ENCODE results near the gene CD7. TPM values are rescaled to one million over a fixed set of nuclear protein-coding genes. Genes with fewer than 3 reads are reported as not detected.
A peak's percentile ranks its signal among the peaks of the same experiment; 100 is the strongest.

CD7 gene
- total RNA-seq, 1 experiment from 2014 or later = not detected

DNA sequence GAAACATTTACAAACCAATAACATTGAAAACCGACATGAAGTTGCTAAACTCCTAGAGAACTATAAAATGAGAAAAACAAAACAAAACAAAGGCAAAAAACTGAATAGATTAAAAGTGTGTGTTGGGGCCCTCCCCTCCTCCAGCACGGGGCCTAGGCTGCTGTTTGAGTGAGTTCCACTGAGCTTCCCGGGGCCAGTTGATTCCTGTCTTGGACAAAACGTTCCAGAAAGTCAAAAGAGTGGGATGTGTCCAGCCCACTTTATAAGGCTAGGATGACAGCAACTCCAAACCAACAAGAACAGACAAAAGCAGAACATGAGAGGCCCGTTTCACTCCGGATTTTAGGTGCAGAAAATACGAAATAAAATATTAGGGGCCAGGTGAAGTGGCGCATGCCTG is 32.3 kb downstream of the CD7 start:
- ChIA-PET POLR2A (ENCODE audit: low non-redundant PET) (interaction anchor here (0.7 kb wide), 1 partner anchor 46 kb away, joined by 3 read pairs; no protein-coding TSS in a partner anchor), CTCF (no interaction called here)
- Histone ChIP-seq H3K27ac (ENCODE audit: low read depth, low read length, poor library complexity, severe bottlenecking) (no peak overlapping the region), H3K36me3 (ENCODE audit: insufficient read depth, low read length, poor library complexity, severe bottlenecking) (no peaks in the 10 kb centered on the region), H3K4me1 (ENCODE audit: insufficient read depth, low read length, poor library complexity, severe bottlenecking) (peaks cover 9% of the 10 kb centered on the region), H3K9me3 (ENCODE audit: low read depth, low read length, poor library complexity, severe bottlenecking) (no peaks in the 10 kb centered on the region), H3K4me3 (ENCODE audit: low read depth, low read length, poor library complexity, severe bottlenecking) (no peak overlapping the region), H3K27me3 (replicated peaks; ENCODE audit: insufficient read depth, low read depth, low read length, poor library complexity) (no peaks in the 10 kb centered on the region)
- no peak for TF ChIP-seq EZH2 (IDR thresholded peaks at IDR 0.05; ENCODE audit: borderline replicate concordance, low read depth, low read length, poor library complexity, severe bottlenecking)
- TF ChIP-seq, protein P1, sequence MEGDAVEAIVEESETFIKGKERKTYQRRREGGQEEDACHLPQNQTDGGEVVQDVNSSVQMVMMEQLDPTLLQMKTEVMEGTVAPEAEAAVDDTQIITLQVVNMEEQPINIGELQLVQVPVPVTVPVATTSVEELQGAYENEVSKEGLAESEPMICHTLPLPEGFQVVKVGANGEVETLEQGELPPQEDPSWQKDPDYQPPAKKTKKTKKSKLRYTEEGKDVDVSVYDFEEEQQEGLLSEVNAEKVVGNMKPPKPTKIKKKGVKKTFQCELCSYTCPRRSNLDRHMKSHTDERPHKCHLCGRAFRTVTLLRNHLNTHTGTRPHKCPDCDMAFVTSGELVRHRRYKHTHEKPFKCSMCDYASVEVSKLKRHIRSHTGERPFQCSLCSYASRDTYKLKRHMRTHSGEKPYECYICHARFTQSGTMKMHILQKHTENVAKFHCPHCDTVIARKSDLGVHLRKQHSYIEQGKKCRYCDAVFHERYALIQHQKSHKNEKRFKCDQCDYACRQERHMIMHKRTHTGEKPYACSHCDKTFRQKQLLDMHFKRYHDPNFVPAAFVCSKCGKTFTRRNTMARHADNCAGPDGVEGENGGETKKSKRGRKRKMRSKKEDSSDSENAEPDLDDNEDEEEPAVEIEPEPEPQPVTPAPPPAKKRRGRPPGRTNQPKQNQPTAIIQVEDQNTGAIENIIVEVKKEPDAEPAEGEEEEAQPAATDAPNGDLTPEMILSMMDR (conservative IDR thresholded peaks at IDR 0.05; ENCODE audit: low read depth, low read length) = no peak
- DNase-seq (ENCODE audit: low spot score) = no peak
- intact Hi-C loops (cut with micrococcal nuclease; ENCODE audit: unreplicated experiment) = no loop called here
- BruUV-seq (replicated peaks) = no TSS peak

DNA sequence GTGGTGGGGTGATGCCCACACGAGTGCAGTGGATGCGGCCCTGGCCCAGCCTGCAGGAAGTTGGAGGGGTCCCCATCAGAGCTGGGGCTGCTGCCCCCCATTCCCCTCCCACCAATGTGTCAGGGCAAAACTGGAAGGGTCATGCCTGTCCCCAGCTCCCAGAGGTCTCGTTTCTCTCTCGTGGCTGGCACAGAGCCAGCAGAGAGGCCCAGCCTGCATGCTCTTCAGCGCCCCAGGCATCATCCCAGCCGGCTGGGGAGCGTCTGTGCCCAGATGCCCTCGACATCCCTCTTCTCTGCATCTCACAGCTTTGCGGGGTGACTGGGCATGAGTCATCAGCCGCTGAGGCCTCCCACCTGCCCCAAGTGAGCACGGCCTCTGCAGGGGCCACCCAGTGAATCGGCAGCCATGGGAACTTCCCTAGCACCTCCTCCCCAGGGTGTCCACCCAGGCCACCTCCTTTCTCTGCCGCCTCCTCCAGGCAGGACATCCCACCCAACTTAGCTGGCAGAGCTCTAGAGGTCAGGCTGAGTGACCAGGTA is 34.1 kb downstream of the CD7 start:
- peak; percentile 45 for DNase-seq (ENCODE audit: low spot score)
- CTCF ChIA-PET = no interaction called here
- Histone ChIP-seq H3K4me3 (ENCODE audit: low read depth, low read length, poor library complexity, severe bottlenecking) (no peak overlapping the region), H3K4me1 (ENCODE audit: insufficient read depth, low read length, poor library complexity, severe bottlenecking) (peaks cover 9% of the 10 kb centered on the region), H3K36me3 (ENCODE audit: insufficient read depth, low read length, poor library complexity, severe bottlenecking) (no peaks in the 10 kb centered on the region), H3K27ac (ENCODE audit: low read depth, low read length, poor library complexity, severe bottlenecking) (no peak overlapping the region), H3K27me3 (replicated peaks; ENCODE audit: insufficient read depth, low read depth, low read length, poor library complexity) (no peaks in the 10 kb centered on the region), H3K9me3 (ENCODE audit: low read depth, low read length, poor library complexity, severe bottlenecking) (no peaks in the 10 kb centered on the region)
- POLR2A ChIA-PET (ENCODE audit: low non-redundant PET) = no interaction called here
- no peak for TF ChIP-seq EZH2 (IDR thresholded peaks at IDR 0.05; ENCODE audit: borderline replicate concordance, low read depth, low read length, poor library complexity, severe bottlenecking)
- TF ChIP-seq, protein P1 (conservative IDR thresholded peaks at IDR 0.05; ENCODE audit: low read depth, low read length) = no peak
- intact Hi-C loops (cut with micrococcal nuclease; ENCODE audit: unreplicated experiment) = no loop called here
- BruUV-seq (replicated peaks) = no TSS peak

DNA sequence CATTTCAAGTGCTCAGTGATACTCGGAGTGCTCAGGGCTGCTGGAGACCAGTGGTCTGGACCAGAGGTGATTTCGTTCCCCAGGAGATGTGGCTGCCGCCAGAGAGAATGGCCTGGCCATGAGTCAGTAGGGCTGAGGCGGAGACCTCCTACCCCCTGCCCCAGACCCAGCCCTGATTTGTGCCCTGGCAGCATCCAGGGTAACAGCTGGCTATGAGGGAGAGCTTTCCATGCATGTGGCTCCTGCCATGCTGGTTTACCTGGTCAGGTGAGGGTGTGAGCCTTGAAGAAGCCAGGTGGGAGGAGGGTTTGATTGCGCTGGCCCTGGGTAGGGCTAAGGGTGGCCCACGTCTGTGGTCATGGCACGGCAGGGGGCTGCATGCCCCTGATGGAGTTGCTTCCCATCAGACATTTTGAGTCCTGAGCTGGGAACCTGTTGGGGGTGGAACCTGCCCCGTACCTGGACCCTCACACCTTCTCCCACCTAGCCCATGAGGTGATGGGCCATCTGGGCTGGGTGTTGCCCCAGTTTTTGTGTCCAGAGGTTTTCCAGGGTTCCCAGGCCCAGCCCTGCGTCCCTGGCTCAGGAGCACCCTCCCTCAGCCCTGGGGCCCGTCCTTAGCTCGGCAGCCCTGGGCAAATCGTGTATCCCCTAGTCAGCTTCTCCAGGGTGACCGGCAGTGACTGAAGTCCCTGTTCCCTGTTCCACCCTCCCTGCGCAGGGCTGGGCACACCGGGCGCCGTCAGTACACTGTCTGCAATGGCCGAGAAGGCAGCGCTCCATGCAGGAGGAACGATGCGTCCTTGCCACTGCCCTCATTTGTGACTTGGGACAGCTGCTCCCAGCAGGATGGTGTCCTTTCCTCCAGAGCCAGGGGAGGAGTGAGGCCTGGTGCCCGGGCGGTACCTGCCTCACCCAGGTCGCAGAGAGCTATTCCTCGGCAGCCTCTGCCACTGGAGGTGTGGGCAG is 34.9 kb downstream of the CD7 start:
- intact Hi-C loops (cut with micrococcal nuclease; ENCODE audit: unreplicated experiment) = no loop called here
- POLR2A ChIA-PET (ENCODE audit: low non-redundant PET) = no interaction called here
- Histone ChIP-seq H3K36me3 (ENCODE audit: insufficient read depth, low read length, poor library complexity, severe bottlenecking) (no peaks in the 10 kb centered on the region), H3K4me3 (ENCODE audit: low read depth, low read length, poor library complexity, severe bottlenecking) (no peak overlapping the region), H3K27me3 (replicated peaks; ENCODE audit: insufficient read depth, low read depth, low read length, poor library complexity) (no peaks in the 10 kb centered on the region), H3K4me1 (ENCODE audit: insufficient read depth, low read length, poor library complexity, severe bottlenecking) (peaks cover 5% of the 10 kb centered on the region), H3K9me3 (ENCODE audit: low read depth, low read length, poor library complexity, severe bottlenecking) (no peaks in the 10 kb centered on the region), H3K27ac (ENCODE audit: low read depth, low read length, poor library complexity, severe bottlenecking) (no peak overlapping the region)
- DNase-seq (ENCODE audit: low spot score) = no peak
- BruUV-seq (replicated peaks) = no TSS peak
- TF ChIP-seq, protein P1 (conservative IDR thresholded peaks at IDR 0.05; ENCODE audit: low read depth, low read length) = no peak
- TF ChIP-seq EZH2 (IDR thresholded peaks at IDR 0.05; ENCODE audit: borderline replicate concordance, low read depth, low read length, poor library complexity, severe bottlenecking) = no peak
- CTCF ChIA-PET = no interaction called here

Data from A673 (cell line).